ENCODE results near the gene MVD.

DNA sequence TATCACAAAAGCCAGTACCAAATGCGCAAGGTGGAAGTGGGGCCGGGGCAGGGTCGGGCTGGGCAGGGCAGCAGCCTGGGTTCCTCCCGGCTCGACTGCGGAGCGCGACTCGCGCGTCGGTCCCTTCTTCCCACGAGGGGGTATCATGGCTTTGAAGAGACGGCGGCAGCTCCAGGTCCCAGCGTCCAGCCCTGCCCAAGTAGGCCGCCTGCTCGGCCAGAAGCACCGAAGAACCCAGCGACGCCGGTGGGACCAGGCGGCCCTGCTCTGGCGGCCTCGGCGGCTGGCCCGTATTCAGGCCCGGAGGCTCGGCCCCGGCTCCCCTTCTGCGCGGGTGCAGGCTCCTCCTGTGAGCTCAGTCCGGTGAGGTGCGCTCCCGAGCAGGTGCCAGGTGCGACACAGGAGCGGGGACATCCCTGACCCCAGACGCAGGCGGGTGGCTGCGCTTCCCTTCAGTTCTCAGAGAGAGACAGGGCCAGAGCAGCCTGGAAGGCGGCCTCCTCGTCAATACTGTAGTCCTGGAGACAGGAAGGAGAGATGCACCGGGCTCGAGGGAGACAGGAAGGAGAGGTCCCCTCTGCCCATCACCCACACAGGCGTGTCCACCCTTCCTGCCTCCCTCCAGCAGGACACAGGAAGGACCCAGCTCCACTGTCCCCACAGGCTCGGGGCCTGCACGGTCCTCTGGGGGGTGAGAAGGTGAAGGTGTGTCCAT, 34.4 kb upstream of the MVD start:
- TF ChIP-seq, protein P1, sequence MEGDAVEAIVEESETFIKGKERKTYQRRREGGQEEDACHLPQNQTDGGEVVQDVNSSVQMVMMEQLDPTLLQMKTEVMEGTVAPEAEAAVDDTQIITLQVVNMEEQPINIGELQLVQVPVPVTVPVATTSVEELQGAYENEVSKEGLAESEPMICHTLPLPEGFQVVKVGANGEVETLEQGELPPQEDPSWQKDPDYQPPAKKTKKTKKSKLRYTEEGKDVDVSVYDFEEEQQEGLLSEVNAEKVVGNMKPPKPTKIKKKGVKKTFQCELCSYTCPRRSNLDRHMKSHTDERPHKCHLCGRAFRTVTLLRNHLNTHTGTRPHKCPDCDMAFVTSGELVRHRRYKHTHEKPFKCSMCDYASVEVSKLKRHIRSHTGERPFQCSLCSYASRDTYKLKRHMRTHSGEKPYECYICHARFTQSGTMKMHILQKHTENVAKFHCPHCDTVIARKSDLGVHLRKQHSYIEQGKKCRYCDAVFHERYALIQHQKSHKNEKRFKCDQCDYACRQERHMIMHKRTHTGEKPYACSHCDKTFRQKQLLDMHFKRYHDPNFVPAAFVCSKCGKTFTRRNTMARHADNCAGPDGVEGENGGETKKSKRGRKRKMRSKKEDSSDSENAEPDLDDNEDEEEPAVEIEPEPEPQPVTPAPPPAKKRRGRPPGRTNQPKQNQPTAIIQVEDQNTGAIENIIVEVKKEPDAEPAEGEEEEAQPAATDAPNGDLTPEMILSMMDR (IDR thresholded peaks at IDR 0.05 in 2 of 3, conservative IDR thresholded peaks at IDR 0.05 in 1 of 3; ENCODE audit: borderline replicate concordance in 1 of 3, insufficient read depth in 1 of 3, low read depth in 2 of 3, low read length in 2 of 3), result no peak
- no peak for TF ChIP-seq EGR1 (IDR thresholded peaks at IDR 0.05; ENCODE audit: low read depth)
- no peak for TF ChIP-seq EZH2 (IDR thresholded peaks at IDR 0.05)
- no peak for TF ChIP-seq POLR2AphosphoS5 (IDR thresholded peaks at IDR 0.05; ENCODE audit: low read depth, low read length)
- TF ChIP-seq EZH2phosphoT487 (IDR thresholded peaks at IDR 0.05; ENCODE audit: borderline replicate concordance), result no peak
